H9 (cell line): Measurements from ENCODE around the gene DMBT1. TPM values are rescaled to one million over a fixed set of nuclear protein-coding genes. Genes with fewer than 3 reads are reported as not detected.

Experiments used
- DNase-seq: peaks from one replicate; pipeline ENCODE4 v3.0.0-alpha.2; 2017
- H2AFZ ChIP-seq: one replicate; pipeline ENCODE4 v1.6.1; 2013; ENCODE audit warnings: mild to moderate bottlenecking, low read length, control low read depth, moderate library complexity
- H2AK5ac ChIP-seq: 2 replicates; pipeline ENCODE4 v1.6.1; 2013; ENCODE audit warnings: low read length, control low read depth, mixed read lengths; ENCODE audit not compliant: insufficient read length
- H2BK120ac ChIP-seq: one replicate; pipeline ENCODE4 v1.6.1; 2013; ENCODE audit warnings: low read depth, mild to moderate bottlenecking, low read length, control low read depth, inconsistent platforms; ENCODE audit not compliant: poor library complexity, severe bottlenecking
- H2BK12ac ChIP-seq: 2 replicates; pipeline ENCODE4 v1.6.1; 2013; ENCODE audit warnings: low read length, control low read depth, mixed read lengths, low read depth; ENCODE audit not compliant: insufficient read length
- H2BK15ac ChIP-seq: 2 replicates; pipeline ENCODE4 v1.6.1; 2013; ENCODE audit warnings: low read depth, low read length, control low read depth
- H2BK20ac ChIP-seq: one replicate; pipeline ENCODE4 v1.6.1; 2013; ENCODE audit warnings: low read depth, mild to moderate bottlenecking, low read length, control low read depth, inconsistent platforms; ENCODE audit not compliant: poor library complexity, severe bottlenecking
- H2BK5ac ChIP-seq: 2 replicates; pipeline ENCODE4 v1.6.1; 2013; ENCODE audit warnings: low read length, control low read depth, mixed read lengths; ENCODE audit not compliant: insufficient read length
- H3K14ac ChIP-seq: 2 replicates; pipeline ENCODE4 v1.6.1; 2013; ENCODE audit warnings: low read length, control low read depth; ENCODE audit not compliant: insufficient read depth
- H3K18ac ChIP-seq: 2 replicates; pipeline ENCODE4 v1.6.1; 2013; ENCODE audit warnings: low read depth, mild to moderate bottlenecking, mixed read lengths, low read length, control low read depth; ENCODE audit not compliant: insufficient read length
- H3K23ac ChIP-seq: 2 replicates; pipeline ENCODE4 v1.6.1; 2013; ENCODE audit warnings: low read length, control low read depth, mixed read lengths, low read depth; ENCODE audit not compliant: insufficient read length
- H3K23me2 ChIP-seq: 2 replicates; pipeline ENCODE4 v1.6.1; 2013; ENCODE audit warnings: low read depth, mild to moderate bottlenecking, mixed read lengths, low read length, control low read depth; ENCODE audit not compliant: insufficient read length, poor library complexity, severe bottlenecking
- H3K27ac ChIP-seq: 2 replicates; pipeline ENCODE4 v1.5.1; 2013; ENCODE audit warnings: low read length, control low read depth, mixed read lengths, low read depth; ENCODE audit not compliant: insufficient read length
- H3K27me3 ChIP-seq: 2 replicates; pipeline ENCODE4 v1.6.1; 2013; ENCODE audit warnings: low read length, control low read depth, inconsistent platforms; ENCODE audit not compliant: insufficient read depth
- H3K4ac ChIP-seq: 2 replicates; pipeline ENCODE4 v1.6.1; 2013; ENCODE audit warnings: low read depth, mild to moderate bottlenecking, control low read depth, inconsistent platforms, low read length, moderate library complexity
- H3K4me1 ChIP-seq: 2 replicates; pipeline ENCODE4 v1.6.1; 2013; ENCODE audit warnings: low read length, control low read depth, inconsistent platforms; ENCODE audit not compliant: insufficient read depth
- H3K4me2 ChIP-seq: 2 replicates; pipeline ENCODE4 v1.6.1; 2013; ENCODE audit warnings: low read length, control low read depth, mixed read lengths; ENCODE audit not compliant: insufficient read length, insufficient read depth
- H3K56ac ChIP-seq: 2 replicates; pipeline ENCODE4 v1.6.1; 2013; ENCODE audit warnings: low read depth, mild to moderate bottlenecking, mixed read lengths, low read length, control low read depth; ENCODE audit not compliant: insufficient read length
- H3K79me1 ChIP-seq: 2 replicates; pipeline ENCODE4 v1.6.1; 2013; ENCODE audit warnings: low read depth, mild to moderate bottlenecking, moderate library complexity, low read length, control low read depth, inconsistent platforms; ENCODE audit not compliant: insufficient read depth, poor library complexity, severe bottlenecking
- H3K79me2 ChIP-seq: 2 replicates; pipeline ENCODE4 v1.6.1; 2013; ENCODE audit warnings: low read length, control low read depth, inconsistent platforms; ENCODE audit not compliant: insufficient read depth
- H3K9ac ChIP-seq: 2 replicates; pipeline ENCODE4 v1.6.1; 2013; ENCODE audit warnings: low read length, control low read depth, mixed read lengths; ENCODE audit not compliant: insufficient read length; ENCODE audit errors: extremely low read depth
- H3K9me3 ChIP-seq: one replicate; pipeline ENCODE4 v1.6.1; 2013; ENCODE audit warnings: low read depth, low read length, inconsistent platforms; ENCODE audit not compliant: control insufficient read depth
- H3T11ph ChIP-seq: one replicate; pipeline ENCODE4 v1.6.1; 2013; ENCODE audit warnings: mild to moderate bottlenecking, low read length, control low read depth, inconsistent platforms
- H4K20me1 ChIP-seq: one replicate; pipeline ENCODE4 v1.6.1; 2013; ENCODE audit not compliant: control insufficient read depth, insufficient read length, insufficient read depth
- H4K5ac ChIP-seq: 2 replicates; pipeline ENCODE4 v1.6.1; 2013; ENCODE audit warnings: low read depth, mild to moderate bottlenecking, mixed read lengths, low read length, control low read depth; ENCODE audit not compliant: insufficient read length
- H4K8ac ChIP-seq: replicated peaks from 2 replicates; pipeline ENCODE4 v1.6.1; 2013; ENCODE audit warnings: low read length, control low read depth, mixed read lengths, low read depth; ENCODE audit not compliant: insufficient read length
- H4K91ac ChIP-seq: 2 replicates; pipeline ENCODE4 v1.6.1; 2013; ENCODE audit warnings: low read depth, mild to moderate bottlenecking, moderate library complexity, mixed read lengths, low read length, control low read depth; ENCODE audit not compliant: insufficient read length
- H3K27ac Mint-ChIP-seq, 3 experiments: 2 replicates in 2 of 3; 3 replicates in 1 of 3; pipeline ENCODE4 v1.8.0; 2020 to 2021; ENCODE audit warnings: mixed read lengths in 3 of 3, mild to moderate bottlenecking in 1 of 3, moderate library complexity in 1 of 3
- H3K27me3 Mint-ChIP-seq: 2 replicates; pipeline ENCODE4 v1.8.0; 2021; ENCODE audit warnings: low read depth, mild to moderate bottlenecking, moderate library complexity, mixed read lengths
- H3K36me3 Mint-ChIP-seq, 3 experiments: 2 replicates in 2 of 3; 3 replicates in 1 of 3; pipeline ENCODE4 v1.8.0; 2020 to 2021; ENCODE audit warnings: low read depth in 3 of 3, mixed read lengths in 3 of 3; ENCODE audit not compliant: insufficient read depth in 1 of 3
- H3K4me1 Mint-ChIP-seq, 2 experiments: 2 replicates each; pipeline ENCODE4 v1.8.0; 2020; ENCODE audit warnings: mixed read lengths in 2 of 2
- H3K4me3 Mint-ChIP-seq, 2 experiments: 2 replicates in 1 of 2; 3 replicates in 1 of 2; pipeline ENCODE4 v1.8.0; 2020 to 2021; ENCODE audit warnings: mild to moderate bottlenecking in 2 of 2, mixed read lengths in 2 of 2, moderate library complexity in 1 of 2
- H3K9me3 Mint-ChIP-seq, 2 experiments: 2 replicates in 1 of 2; 3 replicates in 1 of 2; pipeline ENCODE4 v1.8.0; 2020; ENCODE audit warnings: mild to moderate bottlenecking in 2 of 2, mixed read lengths in 2 of 2, moderate library complexity in 1 of 2
- CTCF ChIP-seq: fragments of 200-600 bp; sonication (generic); conservative IDR thresholded peaks from 3 replicates; pipeline ENCODE4 v1.8.0; 2021; ENCODE audit warnings: antibody characterized with exemption, mild to moderate bottlenecking
- WGBS: extraction: QIAGEN DNeasy Blood & Tissue Kit; methylation state at CpG from one replicate; pipeline ENCODE4 v1.1.7; 2013; ENCODE audit warnings: missing lambda C conversion rate, low lambda C conversion rate, mixed read lengths; ENCODE audit not compliant: insufficient read length; ENCODE audit errors: extremely low coverage; 5-methylcytosine and 5-hydroxymethylcytosine counted together
- total RNA-seq: library from RNA; stranded (reverse); gene quantifications from 2 replicates; pipeline ENCODE4 v1.2.1, GENCODE V29; 2021

Gene DMBT1
- total RNA-seq, 1 experiment from 2014 or later = 0.04 TPM

GRCh38 chr10:122576291-122576690 lies 15.7 kb downstream of the DMBT1 start:
- no peak overlapping the region for H2AK5ac ChIP-seq
- H4K20me1 ChIP-seq = no peaks in the 10 kb centered on the region
- H2BK5ac ChIP-seq = no peak overlapping the region
- no peak overlapping the region for H2BK15ac ChIP-seq
- Mint-ChIP-seq H3K27me3 (peaks cover 11% of the 10 kb centered on the region), H3K4me1 (no peaks in the 10 kb centered on the region), H3K27ac (no peak overlapping the region), H3K9me3 (peaks cover 13 to 16% of the 10 kb centered on the region in 2 experiments; a peak in 4 of 5 replicates), H3K4me3 (no peak overlapping the region), H3K36me3 (peaks cover 0 to 7% (median 0%) of the 10 kb centered on the region in 3 experiments; a peak in 4 of 7 replicates)
- no peaks in the 10 kb centered on the region for H3K9me3 ChIP-seq
- no peak overlapping the region for H3K27ac ChIP-seq
- H2BK12ac ChIP-seq = no peak overlapping the region
- no peak overlapping the region for H3T11ph ChIP-seq
- no peak for DNase-seq
- no peak for TF ChIP-seq CTCF
- no peak overlapping the region for H3K4ac ChIP-seq
- H3K4me2 ChIP-seq = no peak overlapping the region
- H3K4me1 ChIP-seq = no peaks in the 10 kb centered on the region
- H3K14ac ChIP-seq = no peak overlapping the region
- H3K23me2 ChIP-seq = no peaks in the 10 kb centered on the region
- no peak overlapping the region for H4K91ac ChIP-seq
- H4K8ac ChIP-seq = no peak overlapping the region
- no peak overlapping the region for H3K9ac ChIP-seq
- no peak overlapping the region for H4K5ac ChIP-seq
- H3K23ac ChIP-seq = no peak overlapping the region
- no CpG with 5 or more reads among the region's 6 CpGs for WGBS
- no peak overlapping the region for H2BK20ac ChIP-seq
- no peaks in the 10 kb centered on the region for H3K27me3 ChIP-seq
- H2BK120ac ChIP-seq = no peak overlapping the region
- no peaks in the 10 kb centered on the region for H3K79me1 ChIP-seq
- no peak overlapping the region for H2AFZ ChIP-seq
- H3K56ac ChIP-seq = no peak overlapping the region
- H3K79me2 ChIP-seq = no peaks in the 10 kb centered on the region
- no peak overlapping the region for H3K18ac ChIP-seq
